ENCODE data around the gene IFNA17. TPM values are rescaled to one million over a fixed set of nuclear protein-coding genes. Genes with fewer than 3 reads are reported as not detected.
"Not testable (repeated sequence)": the region's sequence is repeated elsewhere in the genome, so short reads cannot be mapped to it uniquely, and the experiment has no call there.

IFNA17 gene
- total RNA-seq, 1 experiment from 2014 or later = not detected

DNA sequence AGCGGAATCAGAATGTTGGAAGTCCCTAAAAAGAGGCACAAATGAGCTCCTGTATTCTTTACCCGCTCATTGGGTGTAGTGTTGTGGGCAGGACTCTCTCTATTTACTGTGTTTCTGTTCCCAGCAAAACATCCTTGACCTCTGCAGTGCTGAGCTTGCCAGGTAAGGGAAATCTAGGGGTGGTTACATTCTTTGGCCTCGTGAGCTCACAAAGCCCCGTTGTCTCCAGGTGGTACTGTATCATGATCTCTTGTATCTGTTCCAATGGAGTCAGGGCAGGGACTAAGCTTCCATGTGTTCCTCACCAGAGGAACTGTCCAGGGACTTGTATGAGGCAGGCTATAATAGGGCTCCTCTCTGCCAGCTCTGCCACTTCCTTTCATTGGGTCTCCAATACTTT is 23.6 kb upstream of the IFNA17 start:
- no peaks in the 10 kb centered on the region for H3K9me3 Mint-ChIP-seq (ENCODE audit: unreplicated experiment)
- BruUV-seq (replicated peaks) = no TSS peak
- peaks cover 6% of the 10 kb centered on the region for H3K36me3 Mint-ChIP-seq (ENCODE audit: insufficient read depth, unreplicated experiment)
- no peak for DNase-seq (ENCODE audit: unreplicated experiment)
- H3K4me3 Mint-ChIP-seq (ENCODE audit: unreplicated experiment) = no peak overlapping the region
- intact Hi-C loops (cut with micrococcal nuclease) = loop anchor here (5.0 to 10.0 kb wide), 3 partner anchors 203 to 1201 kb away; no protein-coding TSS in a partner anchor
- TF ChIP-seq, protein P1, sequence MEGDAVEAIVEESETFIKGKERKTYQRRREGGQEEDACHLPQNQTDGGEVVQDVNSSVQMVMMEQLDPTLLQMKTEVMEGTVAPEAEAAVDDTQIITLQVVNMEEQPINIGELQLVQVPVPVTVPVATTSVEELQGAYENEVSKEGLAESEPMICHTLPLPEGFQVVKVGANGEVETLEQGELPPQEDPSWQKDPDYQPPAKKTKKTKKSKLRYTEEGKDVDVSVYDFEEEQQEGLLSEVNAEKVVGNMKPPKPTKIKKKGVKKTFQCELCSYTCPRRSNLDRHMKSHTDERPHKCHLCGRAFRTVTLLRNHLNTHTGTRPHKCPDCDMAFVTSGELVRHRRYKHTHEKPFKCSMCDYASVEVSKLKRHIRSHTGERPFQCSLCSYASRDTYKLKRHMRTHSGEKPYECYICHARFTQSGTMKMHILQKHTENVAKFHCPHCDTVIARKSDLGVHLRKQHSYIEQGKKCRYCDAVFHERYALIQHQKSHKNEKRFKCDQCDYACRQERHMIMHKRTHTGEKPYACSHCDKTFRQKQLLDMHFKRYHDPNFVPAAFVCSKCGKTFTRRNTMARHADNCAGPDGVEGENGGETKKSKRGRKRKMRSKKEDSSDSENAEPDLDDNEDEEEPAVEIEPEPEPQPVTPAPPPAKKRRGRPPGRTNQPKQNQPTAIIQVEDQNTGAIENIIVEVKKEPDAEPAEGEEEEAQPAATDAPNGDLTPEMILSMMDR (IDR thresholded peaks at IDR 0.05; ENCODE audit: unreplicated experiment) = no peak
- ChIA-PET CTCF (interaction anchor here (0.6 to 2.6 kb wide), 8 partner anchors 15 to 1218 kb away, joined by 3 to 25 read pairs (median 4); no protein-coding TSS in a partner anchor), POLR2A (interaction anchor here (0.7 kb wide), 1 partner anchor 118 kb away, joined by 3 read pairs; no protein-coding TSS in a partner anchor)
- peaks cover 74% of the 10 kb centered on the region for H3K27me3 Mint-ChIP-seq (ENCODE audit: insufficient read depth, unreplicated experiment)
- no peak overlapping the region for H3K27ac Mint-ChIP-seq (ENCODE audit: low read depth, unreplicated experiment)
- peaks cover 6% of the 10 kb centered on the region for H3K4me1 Mint-ChIP-seq (ENCODE audit: insufficient read depth, unreplicated experiment)

GRCh38 chr9:21251190-21251589 is 23.2 kb upstream of the IFNA17 start:
- no peak overlapping the region for H3K4me3 Mint-ChIP-seq (ENCODE audit: unreplicated experiment)
- CTCF ChIA-PET = interaction anchor here (0.6 to 2.6 kb wide), 7 partner anchors 15 to 1219 kb away, joined by 3 to 25 read pairs (median 5); no protein-coding TSS in a partner anchor
- H3K36me3 Mint-ChIP-seq (ENCODE audit: insufficient read depth, unreplicated experiment) = peaks cover 6% of the 10 kb centered on the region
- intact Hi-C loops (cut with micrococcal nuclease) = loop anchor here (5.0 to 10.0 kb wide), 3 partner anchors 204 to 1201 kb away; no protein-coding TSS in a partner anchor
- peaks cover 70% of the 10 kb centered on the region for H3K27me3 Mint-ChIP-seq (ENCODE audit: insufficient read depth, unreplicated experiment)
- TF ChIP-seq, protein P1 (IDR thresholded peaks at IDR 0.05; ENCODE audit: unreplicated experiment) = no peak
- peaks cover 6% of the 10 kb centered on the region for H3K4me1 Mint-ChIP-seq (ENCODE audit: insufficient read depth, unreplicated experiment)
- no peaks in the 10 kb centered on the region for H3K9me3 Mint-ChIP-seq (ENCODE audit: unreplicated experiment)
- DNase-seq (ENCODE audit: unreplicated experiment) = no peak
- BruUV-seq (replicated peaks) = no TSS peak
- POLR2A ChIA-PET = no interaction called here
- no peak overlapping the region for H3K27ac Mint-ChIP-seq (ENCODE audit: low read depth, unreplicated experiment)

GRCh38 chr9:21244836-21245235 is 16.8 kb upstream of the IFNA17 start:
- TF ChIP-seq, protein P1 (IDR thresholded peaks at IDR 0.05; ENCODE audit: unreplicated experiment) = no peak
- Mint-ChIP-seq H3K36me3 (ENCODE audit: insufficient read depth, unreplicated experiment) (peaks cover 6% of the 10 kb centered on the region), H3K4me1 (ENCODE audit: insufficient read depth, unreplicated experiment) (no peaks in the 10 kb centered on the region), H3K9me3 (ENCODE audit: unreplicated experiment) (no peaks in the 10 kb centered on the region), H3K27me3 (ENCODE audit: insufficient read depth, unreplicated experiment) (peaks cover 47% of the 10 kb centered on the region), H3K4me3 (ENCODE audit: unreplicated experiment) (no peak overlapping the region), H3K27ac (ENCODE audit: low read depth, unreplicated experiment) (no peak overlapping the region)
- no peak for DNase-seq (ENCODE audit: unreplicated experiment)
- intact Hi-C loops (cut with micrococcal nuclease) = no loop called here
- BruUV-seq (replicated peaks) = no TSS peak
- ChIA-PET CTCF (interaction anchor here (0.7 kb wide), 1 partner anchor 189 kb away, joined by 3 read pairs; no protein-coding TSS in a partner anchor), POLR2A (no interaction called here)

DNA sequence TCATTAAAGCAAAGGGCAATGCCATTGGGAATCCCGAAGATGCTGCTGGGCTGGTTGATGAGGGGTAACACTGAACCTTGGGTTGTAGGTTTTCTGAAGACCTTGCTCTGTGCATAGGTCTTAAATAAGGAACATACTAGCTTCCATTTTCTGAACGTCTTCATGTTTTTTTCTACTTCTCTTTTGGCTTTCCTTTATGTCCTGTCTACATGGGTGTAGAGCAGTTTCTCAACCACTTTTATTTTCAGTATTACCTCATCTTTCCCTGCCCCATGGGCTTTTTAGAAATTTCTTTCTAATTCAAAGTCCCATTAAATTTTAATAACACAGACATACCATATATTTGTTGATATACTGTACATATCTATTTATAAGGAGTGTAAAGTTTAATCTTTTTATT is 11.9 kb upstream of the IFNA17 start, which contains the start of gene IFNA14:
TSS of gene IFNA14 (minus strand) at position 95 of the 400 bp plus-strand sequence. CDS start at position 25, 70 bp downstream.
- H3K4me1 Mint-ChIP-seq (ENCODE audit: insufficient read depth, unreplicated experiment) = peaks cover 5% of the 10 kb centered on the region
- H3K4me3 Mint-ChIP-seq (ENCODE audit: unreplicated experiment) = no peak within 1 kb of the TSS
- ChIA-PET POLR2A (no interaction called here), CTCF (no interaction called here)
- TF ChIP-seq, protein P1 (IDR thresholded peaks at IDR 0.05; ENCODE audit: unreplicated experiment) = no peak
- H3K27ac Mint-ChIP-seq (ENCODE audit: low read depth, unreplicated experiment) = no peak within 1 kb of the TSS
- no peaks in the 10 kb centered on the region for H3K36me3 Mint-ChIP-seq (ENCODE audit: insufficient read depth, unreplicated experiment)
- peaks cover 69% of the 10 kb centered on the region for H3K27me3 Mint-ChIP-seq (ENCODE audit: insufficient read depth, unreplicated experiment)
- BruUV-seq (replicated peaks) = no TSS peak
- DNase-seq (ENCODE audit: unreplicated experiment) = no peak
- H3K9me3 Mint-ChIP-seq (ENCODE audit: unreplicated experiment) = no peaks in the 10 kb centered on the region
- intact Hi-C loops (cut with micrococcal nuclease) = no loop called here

GRCh38 chr9:21236360-21236714 is 8.3 kb upstream of the IFNA17 start:
- H3K27me3 Mint-ChIP-seq (ENCODE audit: insufficient read depth, unreplicated experiment) = peaks cover 45% of the 10 kb centered on the region
- DNase-seq (ENCODE audit: unreplicated experiment); BruUV-seq (replicated peaks); H3K36me3 Mint-ChIP-seq (ENCODE audit: insufficient read depth, unreplicated experiment); H3K27ac Mint-ChIP-seq (ENCODE audit: low read depth, unreplicated experiment); H3K9me3 Mint-ChIP-seq (ENCODE audit: unreplicated experiment); intact Hi-C loops (cut with micrococcal nuclease); H3K4me3 Mint-ChIP-seq (ENCODE audit: unreplicated experiment); H3K4me1 Mint-ChIP-seq (ENCODE audit: insufficient read depth, unreplicated experiment): not testable (repeated sequence)
- ChIA-PET POLR2A (interaction anchor here (0.6 kb wide), 1 partner anchor 206 kb away, joined by 4 read pairs; no protein-coding TSS in a partner anchor), CTCF (interaction anchor here (0.6 to 4.0 kb wide), 16 partner anchors 10 to 1024 kb away, joined by 3 to 17 read pairs (median 3); no protein-coding TSS in a partner anchor)

All from MCF 10A (cell line).